ENCODE data around the gene RPL37A.

RPL37A gene

DNA sequence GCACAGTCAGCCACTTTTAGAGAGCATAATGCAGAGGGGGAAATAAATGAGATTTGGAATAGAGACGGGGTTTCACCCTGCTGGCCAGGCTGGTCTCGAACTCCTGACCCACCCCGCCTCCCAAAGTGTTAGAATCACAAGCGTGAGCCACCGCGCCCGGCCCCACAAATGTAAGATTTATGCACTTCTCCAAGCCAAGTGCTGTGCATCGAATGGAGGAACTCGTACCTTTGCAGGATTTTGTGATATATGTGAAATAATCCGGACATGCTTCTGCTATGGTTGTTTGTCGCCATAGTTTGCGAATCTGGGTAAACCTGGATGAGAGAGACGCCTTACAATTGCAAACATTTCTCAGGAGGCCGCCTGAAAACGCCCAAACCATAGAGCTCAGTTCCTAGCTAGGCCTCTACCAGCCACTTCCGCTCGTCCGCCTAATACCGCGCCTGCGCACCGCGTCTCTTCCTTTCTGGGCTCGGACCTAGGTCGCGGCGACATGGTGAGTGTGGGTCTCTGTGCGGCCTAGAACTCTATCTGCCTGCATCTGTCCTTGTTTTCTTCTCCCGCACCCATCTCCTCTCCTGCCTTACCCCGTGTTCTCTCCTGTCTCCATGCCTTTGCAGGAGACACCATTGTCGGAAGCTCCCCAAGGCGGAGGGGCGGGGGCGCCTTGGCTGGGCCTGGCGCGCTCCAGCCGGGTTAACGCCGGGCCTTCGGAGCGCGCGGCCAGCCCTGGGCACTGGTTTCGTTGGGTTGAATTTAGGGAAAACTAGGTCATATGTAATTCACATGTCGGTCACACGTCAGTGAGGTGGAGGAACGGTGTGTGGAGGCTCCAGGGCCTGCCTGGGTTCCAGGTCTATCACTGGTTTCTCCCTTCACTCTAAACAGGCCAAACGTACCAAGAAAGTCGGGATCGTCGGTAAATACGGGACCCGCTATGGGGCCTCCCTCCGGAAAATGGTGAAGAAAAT, at the start of gene RPL37A:
RPL37A (plus strand) TSS at position 466 of the 974 bp plus-strand sequence; CDS start at position 497, 31 bp downstream.
- DNase-seq: peak; percentile 98

GRCh38 chr2:216450346-216450745, 48.3 kb upstream of the RPL37A start:
- DNase-seq: no peak

DNA sequence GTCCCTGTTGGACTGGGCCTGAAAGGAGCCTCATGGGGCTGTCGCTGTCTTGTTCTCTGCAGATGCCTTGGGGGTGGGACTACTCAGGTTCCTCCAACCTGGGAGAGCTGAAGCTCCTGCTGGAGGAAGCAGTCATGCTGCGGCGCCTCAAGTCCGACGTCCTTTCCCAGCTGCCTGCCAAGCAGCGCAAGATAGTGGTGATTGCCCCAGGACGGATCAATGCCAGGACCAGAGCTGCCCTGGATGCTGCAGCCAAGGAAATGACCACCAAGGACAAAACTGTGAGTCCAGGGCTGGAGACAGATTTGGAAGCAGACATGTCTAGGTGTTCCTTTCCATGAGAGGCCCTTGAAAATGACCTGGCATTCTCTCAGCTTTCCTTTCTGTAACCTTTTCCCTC, 47.9 kb upstream of the RPL37A start:
- no peak for DNase-seq

GRCh38 chr2:216453955-216454614, 44.6 kb upstream of the RPL37A start:
- DNase-seq: no peak

- no peak for DNase-seq
Observed at GRCh38 chr2:216463148-216463547, 35.5 kb upstream of the RPL37A start.

DNA sequence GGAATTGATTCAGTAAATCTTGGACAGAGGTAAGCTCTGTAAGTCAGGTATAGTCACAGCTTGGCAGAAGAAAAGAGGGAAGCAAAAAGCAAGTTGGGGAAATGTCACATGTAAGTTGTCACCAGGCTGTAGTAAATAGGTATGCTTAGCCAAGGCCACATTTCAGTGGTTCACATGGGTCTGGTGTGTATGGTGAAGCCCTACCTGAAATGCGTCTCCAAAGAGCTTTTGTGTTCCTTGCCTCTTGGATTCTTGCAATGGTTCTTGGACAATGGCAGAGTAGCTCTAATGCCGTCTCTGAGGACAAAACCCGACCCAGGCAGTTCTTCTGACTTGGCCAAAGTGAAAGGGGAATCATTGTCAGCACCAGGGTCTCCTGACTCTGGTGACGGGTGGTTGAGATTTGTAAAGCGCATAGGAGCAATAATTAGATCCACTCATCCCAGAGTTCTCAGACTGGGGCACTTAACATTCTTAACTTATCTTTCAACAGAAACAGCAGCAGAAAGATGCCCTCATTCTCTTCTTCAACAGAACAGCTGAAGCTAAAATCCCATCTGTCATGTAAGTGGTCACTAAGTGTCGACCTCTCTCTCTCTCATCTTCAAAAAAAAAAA, 34.4 kb upstream of the RPL37A start:
- no peak for DNase-seq

DNA sequence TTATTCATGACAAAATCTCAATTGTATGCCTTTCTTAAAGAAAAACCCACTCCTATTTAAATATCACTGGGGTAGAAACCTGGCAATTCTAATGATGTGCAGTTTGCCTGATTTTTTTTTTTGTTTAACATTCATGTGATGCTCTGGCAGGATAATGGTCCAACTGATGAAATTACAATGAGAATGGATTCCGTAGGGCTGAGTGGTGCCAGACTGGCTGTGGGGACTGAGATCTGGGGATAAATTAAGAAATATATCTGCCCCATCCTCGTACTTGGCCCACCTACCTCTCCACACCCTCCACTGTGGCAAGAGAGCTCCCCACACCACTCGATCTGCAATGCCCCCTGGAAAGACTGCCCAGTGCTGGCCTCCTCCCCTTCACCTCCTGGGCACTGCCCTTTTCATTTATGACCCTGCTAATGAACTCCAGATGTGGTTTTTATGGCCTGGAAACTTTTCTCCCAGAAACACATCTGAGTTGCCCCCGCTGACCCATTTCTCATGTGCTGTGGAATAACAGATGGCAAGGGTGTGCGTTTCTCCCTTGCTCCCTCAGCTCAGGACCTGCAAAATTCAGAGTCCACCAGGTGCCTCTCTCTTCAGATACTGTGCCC, 33.0 kb upstream of the RPL37A start:
- no peak for DNase-seq

GRCh38 chr2:216467845-216468244, 30.8 kb upstream of the RPL37A start:
- DNase-seq: no peak

DNA sequence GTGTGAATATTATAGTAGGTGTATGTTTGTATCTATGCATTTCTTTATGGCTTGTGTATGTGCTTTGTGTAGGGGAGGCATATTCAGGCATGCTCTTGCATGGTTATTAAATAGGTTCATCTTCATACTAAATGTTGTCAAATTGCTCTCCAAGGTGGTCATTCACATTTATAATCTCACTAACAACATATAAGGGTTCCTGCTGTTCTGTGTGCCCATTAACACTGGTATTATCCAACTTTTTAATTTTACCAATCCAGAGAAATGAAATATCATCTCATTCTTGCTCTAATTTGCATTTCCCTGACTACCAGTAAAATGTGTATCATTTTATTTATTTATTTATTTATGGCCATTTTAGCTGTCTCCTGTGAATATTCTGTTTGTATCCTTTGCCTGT, 29.0 kb upstream of the RPL37A start:
- no peak for DNase-seq

GRCh38 chr2:216473187-216473586, 25.5 kb upstream of the RPL37A start:
- DNase-seq: no peak

DNA sequence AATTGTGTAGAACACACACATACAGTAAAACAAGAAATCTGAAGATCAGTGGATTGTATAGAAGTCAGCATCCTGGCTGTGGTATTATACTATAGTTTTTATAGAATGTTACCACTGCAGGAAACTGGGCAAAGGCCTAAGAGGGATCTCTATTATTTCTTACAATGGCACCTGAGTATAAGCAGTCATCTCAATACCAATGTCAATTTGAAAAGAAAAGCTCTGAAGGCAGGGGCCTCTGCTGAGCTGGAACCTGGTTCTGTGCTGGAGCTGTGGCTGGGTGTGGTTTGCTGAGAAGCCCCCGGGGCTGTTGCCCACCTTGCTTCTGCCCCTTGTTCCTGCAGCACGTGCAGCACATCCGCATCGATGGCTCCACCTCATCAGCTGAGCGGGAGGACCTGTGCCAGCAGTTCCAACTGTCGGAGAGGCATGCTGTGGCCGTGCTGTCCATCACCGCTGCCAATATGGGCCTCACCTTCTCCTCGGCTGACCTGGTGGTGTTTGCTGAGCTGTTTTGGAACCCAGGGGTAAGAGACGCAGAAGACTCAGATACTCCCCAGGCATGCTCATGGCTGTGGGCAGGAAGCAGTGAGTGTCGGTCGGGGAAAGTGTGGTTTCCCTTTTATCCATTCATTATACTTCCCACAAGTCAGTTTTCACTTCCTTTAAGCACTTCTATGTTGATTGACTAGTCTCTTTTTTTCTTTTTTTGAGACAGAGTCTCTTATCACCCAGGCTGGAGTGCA, 23.5 kb upstream of the RPL37A start:
- no peak for DNase-seq

DNA sequence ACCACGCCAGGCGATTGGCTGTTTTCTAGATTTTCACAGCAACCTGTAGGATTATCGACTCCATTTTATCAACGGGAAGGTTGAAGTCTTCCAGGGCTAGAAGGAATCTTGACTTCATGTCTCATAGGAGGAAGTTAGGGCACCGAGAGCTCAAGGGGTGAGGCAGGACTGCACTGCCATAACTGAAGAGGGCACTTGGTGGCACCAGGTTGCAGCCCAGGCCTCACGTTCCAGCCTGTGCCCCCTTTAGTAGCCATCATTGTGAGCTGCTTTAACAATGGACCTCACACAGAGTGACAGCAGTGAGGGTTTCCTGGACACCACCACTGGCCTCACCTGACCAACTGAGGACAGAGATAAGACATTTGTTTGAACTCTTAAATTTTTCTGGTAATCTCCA, 22.9 kb upstream of the RPL37A start:
- DNase-seq: no peak

- no peak for DNase-seq
Observed at GRCh38 chr2:216477283-216478035, 21.2 kb upstream of the RPL37A start.

GRCh38 chr2:216478151-216478550, 20.5 kb upstream of the RPL37A start:
- peak; percentile 13 for DNase-seq

DNA sequence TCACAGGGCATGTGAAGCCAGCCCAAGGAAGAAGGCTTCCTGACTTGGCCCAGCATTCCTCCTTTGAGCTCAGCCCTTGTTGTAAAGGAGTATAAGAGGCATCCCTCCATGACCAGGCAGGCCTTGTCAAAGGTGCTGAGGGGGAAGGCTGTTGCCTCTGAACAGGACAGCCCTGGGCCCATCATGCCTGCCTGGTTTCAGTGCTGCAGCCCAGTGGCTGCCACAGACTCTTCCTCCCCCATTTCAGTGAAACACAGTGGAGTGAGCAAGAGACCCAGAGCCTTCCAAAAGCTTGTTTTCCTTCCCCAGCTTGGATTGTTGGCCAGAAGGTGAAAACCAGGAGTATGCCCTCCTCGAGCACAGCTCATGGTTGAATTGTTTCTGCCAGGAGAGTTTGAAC, 19.9 kb upstream of the RPL37A start:
- DNase-seq: no peak

- no peak for DNase-seq
Observed at GRCh38 chr2:216480221-216480620, 18.4 kb upstream of the RPL37A start.

GRCh38 chr2:216482640-216483039, 16.0 kb upstream of the RPL37A start:
- no peak for DNase-seq

- DNase-seq: no peak
Observed at GRCh38 chr2:216485237-216485636, 13.4 kb upstream of the RPL37A start.

DNA sequence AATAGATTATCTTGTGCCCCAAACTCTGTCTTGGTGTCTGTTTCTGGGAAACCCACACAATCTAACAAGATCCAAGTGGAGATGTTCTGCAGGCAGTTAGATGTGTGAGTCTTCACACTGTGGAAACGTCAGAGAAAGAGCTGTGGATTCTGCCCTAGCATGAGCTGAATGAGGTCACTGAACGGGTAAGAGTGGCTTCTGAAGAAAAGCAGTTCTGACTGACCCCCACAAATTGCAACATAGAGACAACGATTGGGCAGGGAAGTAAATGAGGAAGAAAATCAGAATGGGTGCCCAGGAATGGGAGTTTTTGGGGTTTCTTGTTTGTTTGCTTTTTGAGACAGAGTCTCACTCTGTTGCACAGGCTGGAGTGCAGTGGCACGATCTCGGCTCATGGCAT, 12.9 kb upstream of the RPL37A start:
- DNase-seq: no peak

DNA sequence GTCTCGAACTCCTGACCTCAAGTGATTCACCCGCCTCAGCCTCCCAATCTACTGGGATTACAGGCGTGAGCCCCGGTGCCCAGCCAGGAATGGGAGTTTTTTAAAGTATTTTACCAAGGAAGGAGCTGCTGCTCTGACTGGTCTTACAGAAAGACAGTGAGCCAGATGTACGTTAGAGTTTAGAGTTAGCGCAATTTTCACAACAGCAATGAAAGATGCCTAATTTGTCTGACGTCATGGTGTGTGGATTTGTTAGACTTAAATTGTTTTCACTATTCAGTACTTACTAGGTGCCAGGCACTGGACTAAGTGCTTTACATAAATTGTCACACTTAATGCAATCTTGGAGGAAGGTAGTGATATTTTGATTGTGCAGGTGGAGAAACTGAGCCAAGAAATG, 12.4 kb upstream of the RPL37A start:
- no peak for DNase-seq

DNA sequence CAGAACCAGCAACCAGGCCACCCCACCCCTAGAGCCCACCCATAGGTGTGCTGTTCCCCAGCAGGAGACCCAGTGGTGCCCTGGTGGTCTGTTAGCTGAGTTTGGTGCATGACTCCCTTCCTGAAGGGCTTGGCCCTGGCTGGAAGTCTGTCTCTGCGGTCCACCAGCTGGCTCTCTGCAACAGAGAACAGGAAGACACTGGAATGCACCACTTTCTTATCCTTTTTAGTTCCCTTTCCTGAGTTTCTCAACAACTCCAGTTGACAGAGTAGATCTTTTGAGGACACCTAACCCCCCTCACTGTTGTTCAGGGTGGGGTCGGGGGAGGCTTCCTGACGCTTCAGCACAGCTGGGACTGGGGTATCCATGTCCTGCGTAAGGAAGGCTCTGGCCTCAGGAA, 11.9 kb upstream of the RPL37A start:
- DNase-seq: no peak

DNA sequence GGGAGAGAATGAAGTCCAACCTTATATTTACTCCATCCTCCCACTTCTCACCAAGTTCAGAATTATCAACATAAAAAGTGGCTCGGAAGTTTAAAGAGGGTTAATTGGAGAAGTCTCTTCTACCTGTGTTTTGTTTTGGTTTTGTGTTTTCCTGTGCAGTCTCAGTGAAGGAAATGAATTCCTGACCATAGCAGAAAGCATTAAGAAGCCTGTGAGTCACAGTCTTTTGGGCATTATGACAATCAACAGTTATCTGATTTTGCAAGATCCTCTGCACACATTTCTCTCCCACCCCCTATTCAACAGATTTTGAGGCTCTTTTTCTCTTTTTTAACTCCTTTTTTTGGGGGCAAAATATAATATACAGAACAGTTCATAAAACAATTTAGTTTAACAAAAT, 8.6 kb upstream of the RPL37A start:
- DNase-seq: no peak
